GM18508 (cell line): ENCODE results near the gene GYS1.
"Not testable (repeated sequence)": the region's sequence is repeated elsewhere in the genome, so short reads cannot be mapped to it uniquely, and the experiment has no call there.

Experiments
- ATAC-seq: cut with Tn5 transposase; IDR thresholded peaks from one replicate; pipeline ENCODE4 v1.9.1; 2021; ENCODE audit warnings: moderate number of reproducible peaks; ENCODE audit not compliant: insufficient read depth, unreplicated experiment

GYS1 gene

DNA sequence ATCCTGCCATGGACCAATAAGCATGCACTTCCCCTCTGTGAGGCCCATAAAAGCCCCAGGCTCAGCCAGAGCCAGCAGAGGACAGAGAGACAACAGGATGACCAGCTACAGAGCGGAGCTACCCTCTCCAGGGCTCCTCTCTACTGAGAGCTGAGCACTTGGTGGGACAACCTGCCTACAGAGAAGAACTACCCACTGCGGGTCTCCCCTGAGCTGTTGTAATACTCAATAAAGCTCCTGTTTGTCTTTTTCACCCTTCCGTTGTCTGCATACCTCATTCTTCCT, 45.9 kb downstream of the GYS1 start:
- no peak for ATAC-seq

DNA sequence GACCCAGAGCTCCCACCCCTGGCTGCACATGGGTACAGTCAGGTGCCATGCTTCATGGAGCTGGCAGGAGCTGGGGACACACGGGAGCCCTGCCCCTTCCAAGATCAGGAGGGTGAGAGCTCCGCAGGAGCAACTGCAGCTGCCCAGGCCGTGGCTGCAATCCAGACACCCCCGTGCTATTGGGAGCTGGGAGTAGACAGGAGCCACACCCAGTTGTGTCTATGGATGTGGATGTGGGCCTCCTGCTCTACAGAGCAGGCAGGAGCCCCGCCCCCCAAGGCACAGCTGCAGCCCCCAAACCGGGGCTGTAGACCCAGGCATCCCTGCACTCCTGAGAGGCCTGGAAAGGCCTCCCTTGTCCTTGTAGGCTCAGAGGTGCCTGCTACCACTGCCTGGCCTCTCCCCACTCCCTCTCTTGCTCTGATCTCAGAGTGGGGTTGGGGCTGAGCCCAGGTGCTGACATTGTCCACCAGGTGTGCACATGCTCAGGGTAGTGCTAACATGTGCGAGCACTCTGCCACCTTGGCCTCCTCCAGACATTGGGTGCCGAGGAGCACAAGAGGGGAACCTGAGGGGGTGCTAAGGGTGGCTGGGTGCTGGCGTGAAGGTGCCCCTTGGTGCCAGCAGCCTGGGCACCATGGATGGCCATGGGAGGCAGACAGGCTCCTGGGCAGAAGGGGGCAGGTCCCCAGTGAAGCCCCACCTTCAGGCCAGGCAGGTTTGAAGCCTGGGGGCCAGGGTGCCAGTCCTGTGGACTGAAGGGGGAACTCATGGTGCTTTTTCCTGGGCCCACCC, 46.4 kb downstream of the GYS1 start:
- ATAC-seq: no peak

- ATAC-seq: no peak
Observed at GRCh38 chr19:48945817-48946216, 47.3 kb downstream of the GYS1 start.

GRCh38 chr19:48945415-48945814, 47.7 kb downstream of the GYS1 start:
- ATAC-seq: no peak

DNA sequence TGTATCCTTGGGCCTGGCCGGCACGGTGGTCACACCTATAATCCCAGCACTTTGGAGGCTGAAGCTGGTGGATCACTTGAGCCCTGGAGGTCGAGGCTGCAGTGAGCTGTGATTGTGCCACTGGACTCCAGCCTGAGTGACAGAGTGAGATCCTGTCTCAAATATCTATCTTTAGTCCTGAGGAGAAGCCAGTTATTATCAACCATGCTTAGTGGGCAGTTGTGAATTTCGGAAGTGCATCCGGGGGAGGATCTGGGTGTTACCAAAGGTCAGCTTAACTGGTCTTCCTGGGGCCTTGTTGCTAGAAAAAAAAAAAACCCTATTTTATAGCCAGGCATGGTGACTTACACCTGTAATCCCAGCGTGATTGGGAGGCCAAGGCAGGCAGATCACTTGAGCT, 50.0 kb downstream of the GYS1 start:
- ATAC-seq: no peak

DNA sequence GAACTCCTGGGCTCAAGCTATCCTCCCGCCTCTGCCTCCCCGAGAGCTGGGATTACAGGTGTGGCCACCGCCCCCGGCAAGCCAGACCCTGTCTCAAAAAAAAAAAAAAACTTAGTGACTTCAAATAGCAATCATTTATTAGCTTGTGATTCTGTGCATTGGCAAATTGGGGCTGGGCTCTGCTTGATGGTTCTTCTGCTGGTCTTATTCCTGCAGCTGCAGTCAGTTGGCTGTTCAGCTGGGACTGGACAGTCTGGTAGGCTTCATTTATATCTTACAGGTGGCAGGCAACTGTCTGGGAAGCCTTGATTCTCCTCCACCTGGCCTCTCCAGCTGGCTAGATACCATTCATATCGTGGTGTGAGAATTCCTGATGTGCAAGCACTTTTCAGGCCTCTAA, 52.2 kb downstream of the GYS1 start:
- no peak for ATAC-seq

DNA sequence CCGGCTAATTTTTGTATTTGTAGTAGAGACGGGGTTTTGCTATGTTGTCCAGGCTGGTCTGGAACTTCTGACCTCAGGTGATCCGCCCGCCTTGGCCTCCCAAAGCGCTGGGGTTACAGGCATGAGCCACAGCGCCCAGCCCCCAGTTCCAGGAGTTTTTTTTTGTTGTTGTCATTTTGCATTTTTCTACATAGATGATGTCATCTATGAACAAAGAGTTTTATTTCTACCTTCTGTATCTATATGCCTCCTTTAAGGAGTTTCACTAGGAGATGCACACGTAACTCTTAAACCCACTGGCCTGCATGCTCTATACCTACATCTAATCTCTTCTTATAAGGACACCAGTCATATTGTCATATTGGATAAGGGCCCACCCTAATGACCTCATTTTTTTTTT, 54.9 kb downstream of the GYS1 start:
- ATAC-seq: no peak

DNA sequence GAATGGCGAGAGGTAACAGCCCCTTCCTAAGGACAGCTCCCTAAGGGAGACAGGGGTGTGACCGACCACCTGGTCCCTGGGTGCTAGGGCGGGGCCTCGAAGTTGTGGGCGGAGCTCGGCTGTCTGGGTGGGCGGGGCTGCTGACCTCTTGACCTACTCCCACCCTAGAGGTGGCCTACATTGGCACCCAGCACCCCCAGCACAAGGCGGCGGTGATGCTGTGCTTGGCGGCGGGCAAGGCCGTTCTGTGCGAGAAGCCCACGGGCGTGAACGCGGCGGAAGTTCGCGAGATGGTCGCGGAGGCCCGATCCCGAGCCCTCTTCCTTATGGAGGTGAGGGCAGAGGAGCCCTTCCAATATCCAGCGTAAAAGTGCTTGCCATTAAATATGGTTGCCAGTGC, 57.2 kb downstream of the GYS1 start:
- ATAC-seq: no peak

GRCh38 chr19:48934837-48935236, 58.3 kb downstream of the GYS1 start:
- ATAC-seq: no peak

GRCh38 chr19:48933382-48933932, 59.7 kb downstream of the GYS1 start, which contains the start of gene DHDH:
DHDH (plus strand) TSS chr19:48933699; CDS start chr19:48933722, 23 bp downstream.
- ATAC-seq: no peak

- no peak for ATAC-seq
Observed at GRCh38 chr19:48928164-48929025, 64.7 kb downstream of the GYS1 start.

GRCh38 chr19:48927692-48928091, 65.4 kb downstream of the GYS1 start:
- ATAC-seq: not testable (repeated sequence)

DNA sequence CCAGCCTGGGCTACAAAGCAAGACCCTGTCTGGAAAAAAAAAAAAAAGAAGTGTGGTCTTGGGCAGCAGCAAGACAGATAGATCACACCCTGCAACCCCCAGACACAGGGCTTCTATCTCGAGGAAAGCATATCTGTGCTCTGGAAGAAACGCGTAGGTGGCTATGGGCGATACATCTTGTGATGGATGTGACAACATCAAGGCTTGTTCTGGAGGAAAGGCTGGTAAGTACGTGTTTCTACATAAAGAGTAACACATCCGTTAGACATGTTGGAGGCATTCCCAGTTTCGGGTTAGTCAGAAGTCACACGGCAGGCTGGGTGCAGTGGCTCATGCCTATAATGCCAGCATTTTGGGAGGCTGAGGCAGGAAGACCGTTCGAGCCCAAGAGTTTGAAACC, 66.2 kb downstream of the GYS1 start:
- ATAC-seq: no peak

DNA sequence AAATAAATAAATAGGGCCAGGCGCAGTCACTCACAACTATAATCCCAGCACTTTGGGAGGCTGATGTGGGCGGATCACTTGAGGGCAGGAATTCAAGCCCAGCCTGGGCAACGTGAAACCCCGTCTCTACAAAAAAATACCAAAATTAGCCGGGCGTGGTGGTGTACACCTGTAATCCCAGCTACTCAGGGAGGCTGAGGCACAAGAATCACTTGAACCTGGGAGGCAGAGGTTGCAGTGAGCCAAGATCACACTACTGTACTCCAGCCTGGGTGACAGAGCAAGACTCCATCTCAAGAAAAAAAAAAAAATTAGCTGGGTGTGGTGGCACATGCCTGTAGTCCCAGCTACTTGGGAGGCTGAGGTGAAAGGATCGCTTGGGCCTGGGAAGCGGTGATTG, 67.2 kb downstream of the GYS1 start:
- ATAC-seq: not testable (repeated sequence)

DNA sequence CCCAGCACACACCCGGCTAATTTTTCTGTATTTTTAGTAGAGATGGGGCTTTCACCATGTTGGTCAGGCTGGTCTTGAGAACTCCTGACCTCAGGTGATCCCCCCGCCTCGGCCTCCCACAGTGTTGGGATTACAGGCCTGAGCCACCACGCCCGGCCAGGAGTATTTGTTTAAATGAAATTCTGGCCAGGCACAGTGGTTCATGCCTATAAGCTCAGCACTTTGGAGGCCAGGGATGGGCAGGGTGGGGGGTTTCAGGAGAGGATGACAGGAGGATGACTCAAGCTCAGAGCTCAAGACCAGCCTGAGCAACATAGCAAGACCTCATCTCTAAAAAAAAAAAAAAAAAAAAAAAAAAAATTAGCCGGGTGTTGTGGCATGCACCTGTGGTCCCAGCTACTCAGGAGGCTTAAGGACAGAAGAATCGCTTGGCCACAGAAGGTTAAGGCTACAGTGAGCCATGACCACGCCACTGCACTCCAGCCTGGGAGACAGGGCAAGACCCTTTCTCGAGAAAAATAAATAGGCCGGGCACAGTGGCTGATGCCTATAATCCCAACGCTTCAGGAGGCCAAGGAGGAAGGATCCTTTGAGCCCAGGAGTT, 67.8 kb downstream of the GYS1 start:
- ATAC-seq: no peak

GRCh38 chr19:48922548-48923490, 70.3 kb downstream of the GYS1 start:
- no peak for ATAC-seq

DNA sequence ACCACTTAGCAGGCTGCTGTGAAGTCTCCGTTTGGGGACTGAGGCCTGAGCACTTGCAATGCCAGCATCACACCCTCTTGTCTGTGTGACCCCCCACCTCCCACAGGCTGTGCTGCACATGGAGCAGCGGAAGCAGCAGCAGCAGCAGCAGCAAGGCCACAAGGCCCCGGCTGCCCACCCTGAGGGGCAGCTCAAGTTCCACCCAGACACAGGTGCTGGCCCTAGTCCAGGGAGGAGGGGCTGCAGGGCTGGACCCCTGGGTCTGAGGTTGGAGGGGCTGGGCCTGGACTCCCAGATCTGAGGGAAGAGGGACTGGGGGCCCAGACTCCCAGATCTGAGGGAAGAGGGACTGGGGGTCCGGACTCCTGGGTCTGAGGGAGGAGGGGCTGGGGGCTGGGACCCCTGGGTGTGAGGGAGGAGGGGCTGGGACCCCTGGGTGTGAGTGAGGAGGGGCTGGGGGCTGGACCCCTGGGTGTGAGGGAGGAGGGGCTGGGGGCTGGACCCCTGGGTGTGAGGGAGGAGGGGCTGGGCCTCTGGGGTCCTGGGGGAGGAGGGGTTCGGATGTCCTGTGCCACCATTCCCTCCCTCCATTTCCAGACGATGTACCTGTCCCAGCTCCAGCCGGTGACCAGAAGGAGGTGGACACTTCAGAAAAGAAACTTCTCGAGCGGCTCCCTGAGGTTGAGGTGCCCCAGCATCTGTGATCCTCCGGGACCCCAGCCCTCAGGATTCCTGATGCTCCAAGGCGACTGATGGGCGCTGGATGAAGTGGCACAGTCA, 71.2 kb downstream of the GYS1 start:
- ATAC-seq: no peak

GRCh38 chr19:48920949-48921348, 72.2 kb downstream of the GYS1 start:
- ATAC-seq: no peak

- ATAC-seq: not testable (repeated sequence)
Observed at GRCh38 chr19:48919271-48919670, 73.8 kb downstream of the GYS1 start.
